ENCODE measurements around the gene ALK. TPM values are rescaled to one million over a fixed set of nuclear protein-coding genes. Genes with fewer than 3 reads are reported as not detected.

ALK gene
- total and polyA plus RNA-seq, 2 donors = 0.19 to 0.21 TPM

DNA sequence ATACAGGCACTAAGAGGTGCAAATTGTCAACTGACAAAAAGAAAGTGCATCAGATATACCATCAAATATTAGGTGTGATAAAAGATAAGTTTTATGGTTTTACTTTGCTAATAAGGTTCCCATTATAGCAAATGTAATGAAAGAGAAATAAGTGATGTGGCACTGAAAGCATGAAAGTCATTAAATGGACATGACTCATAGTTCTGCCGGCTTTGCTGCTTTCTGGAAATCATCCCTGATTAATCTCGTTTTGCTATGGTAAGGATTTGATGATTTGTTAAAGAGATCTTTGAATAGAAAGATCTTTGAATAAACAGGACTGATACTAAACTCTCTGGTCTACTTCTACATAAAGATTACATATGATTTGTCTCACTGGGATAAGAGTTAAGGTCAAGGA is 733.5 kb downstream of the ALK start:
- 96% methylated on average over 2 of the region's 2 CpGs for WGBS
- H3K4me1 ChIP-seq (ENCODE audit: control insufficient read depth in 2 of 2, insufficient read depth in 2 of 2, low read length in 2 of 2) = peaks cover 17 to 29% of the 10 kb centered on the region in 2 donors
- peaks cover 2 to 5% of the 10 kb centered on the region in 2 donors for H3K9me3 ChIP-seq (ENCODE audit: control insufficient read depth in 2 of 2, insufficient read depth in 1 of 2, low read length in 1 of 2)
- H3K4me3 ChIP-seq (ENCODE audit: low read length in 2 of 2) = no peak overlapping the region
- DNase-seq (ENCODE audit: low read depth in 6 of 9, low spot score in 9 of 9) = no peak
- H3K27ac ChIP-seq (ENCODE audit: low read depth in 1 of 2, low read length in 1 of 2) = no peak overlapping the region
- peaks cover 0 to 4% of the 10 kb centered on the region in 2 donors for H3K36me3 ChIP-seq (ENCODE audit: control insufficient read depth in 2 of 2, insufficient read depth in 2 of 2, low read length in 1 of 2)
- no peaks in the 10 kb centered on the region for H3K27me3 ChIP-seq (ENCODE audit: control insufficient read depth in 2 of 2, insufficient read depth in 1 of 2, low read length in 1 of 2)

DNA sequence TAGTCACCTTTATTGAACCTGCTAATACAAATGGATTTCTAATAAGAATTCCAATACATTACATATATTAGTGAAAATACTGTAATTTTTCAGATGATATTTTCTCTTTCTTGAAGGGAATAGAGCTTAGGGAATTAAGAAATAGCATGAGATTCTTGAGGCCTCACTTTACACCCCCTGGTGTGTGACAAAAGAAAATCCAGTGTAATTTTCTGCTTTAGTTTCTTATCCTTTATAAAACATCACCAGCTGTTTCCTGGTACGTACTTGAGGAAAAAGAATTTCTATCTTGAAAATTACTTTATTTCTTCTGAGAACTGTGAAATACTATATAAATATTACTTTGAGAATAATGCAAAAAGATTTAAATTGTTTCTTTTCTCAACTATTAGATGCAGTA is 734.6 kb downstream of the ALK start:
- no peak overlapping the region for H3K4me3 ChIP-seq (ENCODE audit: low read length in 2 of 2)
- H3K9me3 ChIP-seq (ENCODE audit: control insufficient read depth in 2 of 2, insufficient read depth in 1 of 2, low read length in 1 of 2) = peaks cover 2 to 5% of the 10 kb centered on the region in 2 donors
- DNase-seq (ENCODE audit: low read depth in 6 of 9, low spot score in 9 of 9) = no peak
- WGBS = 99% methylated on average over 1 of the region's 1 CpG
- peaks cover 0 to 4% of the 10 kb centered on the region in 2 donors for H3K36me3 ChIP-seq (ENCODE audit: control insufficient read depth in 2 of 2, insufficient read depth in 2 of 2, low read length in 1 of 2)
- peaks cover 16 to 24% of the 10 kb centered on the region in 2 donors for H3K4me1 ChIP-seq (ENCODE audit: control insufficient read depth in 2 of 2, insufficient read depth in 2 of 2, low read length in 2 of 2)
- no peak overlapping the region for H3K27ac ChIP-seq (ENCODE audit: low read depth in 1 of 2, low read length in 1 of 2)
- H3K27me3 ChIP-seq (ENCODE audit: control insufficient read depth in 2 of 2, insufficient read depth in 1 of 2, low read length in 1 of 2) = no peaks in the 10 kb centered on the region

DNA sequence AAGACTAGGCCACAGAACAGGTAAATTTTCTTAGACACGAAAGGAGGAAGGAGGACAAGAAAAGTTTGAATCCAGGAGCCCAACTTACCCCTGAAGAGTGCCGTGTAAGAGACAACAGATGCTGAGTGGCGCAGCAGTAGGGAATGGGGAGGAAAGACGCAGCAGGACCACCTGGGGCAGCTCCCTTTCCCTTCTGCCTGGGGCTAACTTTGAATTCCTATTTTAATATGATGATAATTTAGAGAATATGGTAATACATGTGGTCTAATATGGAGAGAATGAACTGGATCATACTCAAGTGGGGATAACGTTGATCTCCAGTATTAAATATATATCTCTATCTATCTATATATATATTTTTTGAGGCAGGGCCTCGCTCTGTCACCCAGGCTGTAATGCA is 736.9 kb downstream of the ALK start:
- H3K9me3 ChIP-seq (ENCODE audit: control insufficient read depth in 2 of 2, insufficient read depth in 1 of 2, low read length in 1 of 2) = peaks cover 2 to 5% of the 10 kb centered on the region in 2 donors
- H3K4me1 ChIP-seq (ENCODE audit: control insufficient read depth in 2 of 2, insufficient read depth in 2 of 2, low read length in 2 of 2) = peaks cover 6 to 9% of the 10 kb centered on the region in 2 donors
- WGBS = 99% methylated on average over 6 of the region's 6 CpGs
- no peak for DNase-seq (ENCODE audit: low read depth in 6 of 9, low spot score in 9 of 9)
- H3K36me3 ChIP-seq (ENCODE audit: control insufficient read depth in 2 of 2, insufficient read depth in 2 of 2, low read length in 1 of 2) = peaks cover 0 to 8% of the 10 kb centered on the region in 2 donors
- H3K27ac ChIP-seq (ENCODE audit: low read depth in 1 of 2, low read length in 1 of 2) = no peak overlapping the region
- no peak overlapping the region for H3K4me3 ChIP-seq (ENCODE audit: low read length in 2 of 2)
- H3K27me3 ChIP-seq (ENCODE audit: control insufficient read depth in 2 of 2, insufficient read depth in 1 of 2, low read length in 1 of 2) = no peaks in the 10 kb centered on the region

DNA sequence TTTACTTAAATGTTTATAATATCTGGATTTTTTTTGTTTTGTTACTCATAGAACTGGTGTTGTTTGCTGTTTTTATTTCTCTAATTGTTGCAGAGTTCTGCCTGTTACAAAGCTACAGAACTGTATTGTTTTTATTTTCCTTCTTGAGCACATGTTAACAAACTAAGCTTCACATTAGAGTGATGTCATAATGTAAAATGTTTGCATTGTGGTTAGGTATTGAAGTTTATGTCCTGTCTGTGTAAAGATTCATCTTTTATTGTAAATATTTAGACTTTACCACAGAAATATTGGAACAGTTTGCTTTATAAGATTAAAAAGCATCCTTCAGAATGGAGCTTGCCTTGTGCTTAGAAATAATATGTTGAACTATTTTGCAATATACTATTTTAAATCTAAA is 738.5 kb downstream of the ALK start:
- Histone ChIP-seq H3K9me3 (ENCODE audit: control insufficient read depth in 2 of 2, insufficient read depth in 1 of 2, low read length in 1 of 2) (peaks cover 2 to 5% of the 10 kb centered on the region in 2 donors), H3K36me3 (ENCODE audit: control insufficient read depth in 2 of 2, insufficient read depth in 2 of 2, low read length in 1 of 2) (peaks cover 0 to 8% of the 10 kb centered on the region in 2 donors), H3K4me3 (ENCODE audit: low read length in 2 of 2) (no peak overlapping the region), H3K27me3 (ENCODE audit: control insufficient read depth in 2 of 2, insufficient read depth in 1 of 2, low read length in 1 of 2) (no peaks in the 10 kb centered on the region), H3K27ac (ENCODE audit: low read depth in 1 of 2, low read length in 1 of 2) (no peak overlapping the region), H3K4me1 (ENCODE audit: control insufficient read depth in 2 of 2, insufficient read depth in 2 of 2, low read length in 2 of 2) (no peaks in the 10 kb centered on the region)
- DNase-seq (ENCODE audit: low read depth in 6 of 9, low spot score in 9 of 9) = no peak

DNA sequence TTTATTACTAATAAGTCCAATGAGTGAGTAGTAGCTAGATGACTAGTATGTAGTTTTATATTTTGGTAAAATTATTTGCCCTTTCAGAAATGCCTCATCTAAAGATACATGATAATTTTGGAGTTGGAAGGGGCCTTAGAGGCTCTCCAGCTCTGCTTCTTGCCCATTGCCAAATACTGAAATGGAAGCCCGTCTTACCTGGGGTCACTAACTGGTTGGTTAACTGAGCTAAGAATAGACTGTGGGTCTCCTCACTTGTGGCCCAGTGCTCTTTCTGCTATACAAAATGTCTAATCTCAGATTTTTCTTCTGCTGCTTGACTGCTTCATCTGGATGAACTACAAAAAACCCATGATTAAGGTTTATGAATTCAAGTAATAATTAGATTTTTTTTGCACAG is 739.1 kb downstream of the ALK start:
- no peak overlapping the region for H3K27ac ChIP-seq (ENCODE audit: low read depth in 1 of 2, low read length in 1 of 2)
- H3K27me3 ChIP-seq (ENCODE audit: control insufficient read depth in 2 of 2, insufficient read depth in 1 of 2, low read length in 1 of 2) = no peaks in the 10 kb centered on the region
- peaks cover 0 to 7% of the 10 kb centered on the region in 2 donors for H3K36me3 ChIP-seq (ENCODE audit: control insufficient read depth in 2 of 2, insufficient read depth in 2 of 2, low read length in 1 of 2)
- no peak for DNase-seq (ENCODE audit: low read depth in 6 of 9, low spot score in 9 of 9)
- peaks cover 1 to 2% of the 10 kb centered on the region in 2 donors for H3K9me3 ChIP-seq (ENCODE audit: control insufficient read depth in 2 of 2, insufficient read depth in 1 of 2, low read length in 1 of 2)
- H3K4me1 ChIP-seq (ENCODE audit: control insufficient read depth in 2 of 2, insufficient read depth in 2 of 2, low read length in 2 of 2) = no peaks in the 10 kb centered on the region
- 98% methylated on average over 1 of the region's 1 CpG for WGBS
- no peak overlapping the region for H3K4me3 ChIP-seq (ENCODE audit: low read length in 2 of 2)

DNA sequence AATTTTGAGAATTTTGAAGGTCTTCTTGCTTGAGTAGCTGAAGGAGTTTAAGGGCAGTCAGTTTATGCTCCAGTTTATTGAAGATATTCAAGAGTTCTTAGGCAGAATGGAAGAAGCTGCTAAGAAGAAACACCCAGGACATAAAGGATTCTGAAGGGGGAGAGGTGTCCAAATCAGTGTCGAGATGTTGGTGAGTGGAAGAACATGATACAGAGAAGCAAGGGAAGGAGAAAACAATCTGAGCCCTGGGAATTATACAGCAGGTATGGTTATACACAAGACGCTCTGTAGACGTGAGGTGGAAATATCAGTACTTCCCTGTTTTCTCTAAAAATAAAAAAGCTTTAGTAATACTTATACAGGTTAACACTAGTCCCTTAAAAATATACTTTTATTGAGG is 746.0 kb downstream of the ALK start:
- Histone ChIP-seq H3K4me1 (ENCODE audit: control insufficient read depth in 2 of 2, insufficient read depth in 2 of 2, low read length in 2 of 2) (peaks cover 0 to 2% of the 10 kb centered on the region in 2 donors), H3K27ac (ENCODE audit: low read depth in 1 of 2, low read length in 1 of 2) (no peak overlapping the region), H3K9me3 (ENCODE audit: control insufficient read depth in 2 of 2, insufficient read depth in 1 of 2, low read length in 1 of 2) (no peaks in the 10 kb centered on the region), H3K36me3 (ENCODE audit: control insufficient read depth in 2 of 2, insufficient read depth in 2 of 2, low read length in 1 of 2) (peaks cover 0 to 9% of the 10 kb centered on the region in 2 donors), H3K4me3 (ENCODE audit: low read length in 2 of 2) (no peak overlapping the region), H3K27me3 (ENCODE audit: control insufficient read depth in 2 of 2, insufficient read depth in 1 of 2, low read length in 1 of 2) (no peaks in the 10 kb centered on the region)
- DNase-seq (ENCODE audit: low read depth in 6 of 9, low spot score in 9 of 9) = no peak
- WGBS = over 99% methylated on average over 3 of the region's 3 CpGs

DNA sequence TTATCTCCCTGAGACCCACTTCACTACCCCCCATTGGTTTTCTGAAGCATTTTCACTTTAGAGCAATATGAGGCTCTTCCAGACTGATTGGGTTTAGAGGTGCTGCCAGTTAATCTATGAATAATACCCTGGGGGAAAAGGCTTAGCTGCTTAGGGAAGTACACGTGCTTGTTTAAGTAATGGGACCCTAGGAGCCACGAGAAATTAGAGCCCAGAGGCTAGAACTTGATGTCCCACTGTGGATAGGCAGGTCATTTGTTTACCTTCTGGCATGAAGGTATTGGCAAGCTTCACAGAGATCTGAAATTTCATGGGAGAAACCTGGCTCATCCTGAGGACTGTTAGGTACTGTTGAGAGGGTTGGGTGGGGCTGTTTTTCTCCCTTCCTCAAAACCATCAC is 746.4 kb downstream of the ALK start:
- WGBS = 69% methylated on average over 2 of the region's 2 CpGs
- Histone ChIP-seq H3K27me3 (ENCODE audit: control insufficient read depth in 2 of 2, insufficient read depth in 1 of 2, low read length in 1 of 2) (no peaks in the 10 kb centered on the region), H3K4me1 (ENCODE audit: control insufficient read depth in 2 of 2, insufficient read depth in 2 of 2, low read length in 2 of 2) (peaks cover 0 to 2% of the 10 kb centered on the region in 2 donors), H3K36me3 (ENCODE audit: control insufficient read depth in 2 of 2, insufficient read depth in 2 of 2, low read length in 1 of 2) (peaks cover 0 to 9% of the 10 kb centered on the region in 2 donors), H3K27ac (ENCODE audit: low read depth in 1 of 2, low read length in 1 of 2) (no peak overlapping the region), H3K9me3 (ENCODE audit: control insufficient read depth in 2 of 2, insufficient read depth in 1 of 2, low read length in 1 of 2) (no peaks in the 10 kb centered on the region), H3K4me3 (ENCODE audit: low read length in 2 of 2) (no peak overlapping the region)
- no peak for DNase-seq (ENCODE audit: low read depth in 6 of 9, low spot score in 9 of 9)

DNA sequence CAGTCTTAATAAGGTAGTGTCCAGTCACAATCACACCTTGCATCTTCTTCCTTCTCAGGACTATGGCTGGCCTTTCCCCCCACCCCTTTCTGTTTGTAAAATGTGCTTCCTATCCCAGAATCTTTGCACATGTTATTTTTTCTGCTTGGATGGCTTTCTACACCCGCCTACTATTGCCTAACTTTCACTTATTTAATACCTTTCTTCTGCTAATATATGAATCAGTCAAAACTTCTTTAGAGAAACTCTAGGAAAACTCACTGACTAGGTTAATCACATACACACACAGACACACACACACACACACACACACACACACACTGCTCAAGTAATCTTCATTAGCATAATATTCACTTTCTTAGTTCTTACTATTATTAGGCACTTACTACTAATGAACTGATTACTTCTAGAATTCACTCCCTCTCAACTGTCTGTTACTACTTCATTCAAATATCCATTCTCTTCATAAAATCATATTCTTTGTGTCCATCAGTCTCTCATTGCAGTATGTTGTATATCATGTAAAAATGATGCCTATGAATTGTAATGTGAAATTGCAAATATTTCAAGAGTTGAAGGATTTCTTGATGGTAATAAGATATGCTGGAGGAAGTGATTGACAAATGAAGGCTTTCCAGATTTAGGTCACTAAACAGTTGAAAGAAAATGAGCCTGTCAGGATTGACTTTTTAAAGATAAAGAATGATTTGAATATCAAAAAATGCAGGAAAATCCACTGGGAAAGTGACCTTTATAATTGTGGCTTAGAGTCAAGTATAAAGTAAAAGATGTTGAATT is 754.9 kb downstream of the ALK start:
- peaks cover 0 to 10% of the 10 kb centered on the region in 2 donors for H3K36me3 ChIP-seq (ENCODE audit: control insufficient read depth in 2 of 2, insufficient read depth in 2 of 2, low read length in 1 of 2)
- no peaks in the 10 kb centered on the region for H3K27me3 ChIP-seq (ENCODE audit: control insufficient read depth in 2 of 2, insufficient read depth in 1 of 2, low read length in 1 of 2)
- H3K9me3 ChIP-seq (ENCODE audit: control insufficient read depth in 2 of 2, insufficient read depth in 1 of 2, low read length in 1 of 2) = peaks cover 0 to 1% of the 10 kb centered on the region in 2 donors
- no peak overlapping the region for H3K4me3 ChIP-seq (ENCODE audit: low read length in 2 of 2)
- 95% methylated on average over 1 of the region's 1 CpG for WGBS
- peaks cover 3 to 13% of the 10 kb centered on the region in 2 donors for H3K4me1 ChIP-seq (ENCODE audit: control insufficient read depth in 2 of 2, insufficient read depth in 2 of 2, low read length in 2 of 2)
- no peak overlapping the region for H3K27ac ChIP-seq (ENCODE audit: low read depth in 1 of 2, low read length in 1 of 2)
- no peak for DNase-seq (ENCODE audit: low read depth in 6 of 9, low spot score in 9 of 9)

DNA sequence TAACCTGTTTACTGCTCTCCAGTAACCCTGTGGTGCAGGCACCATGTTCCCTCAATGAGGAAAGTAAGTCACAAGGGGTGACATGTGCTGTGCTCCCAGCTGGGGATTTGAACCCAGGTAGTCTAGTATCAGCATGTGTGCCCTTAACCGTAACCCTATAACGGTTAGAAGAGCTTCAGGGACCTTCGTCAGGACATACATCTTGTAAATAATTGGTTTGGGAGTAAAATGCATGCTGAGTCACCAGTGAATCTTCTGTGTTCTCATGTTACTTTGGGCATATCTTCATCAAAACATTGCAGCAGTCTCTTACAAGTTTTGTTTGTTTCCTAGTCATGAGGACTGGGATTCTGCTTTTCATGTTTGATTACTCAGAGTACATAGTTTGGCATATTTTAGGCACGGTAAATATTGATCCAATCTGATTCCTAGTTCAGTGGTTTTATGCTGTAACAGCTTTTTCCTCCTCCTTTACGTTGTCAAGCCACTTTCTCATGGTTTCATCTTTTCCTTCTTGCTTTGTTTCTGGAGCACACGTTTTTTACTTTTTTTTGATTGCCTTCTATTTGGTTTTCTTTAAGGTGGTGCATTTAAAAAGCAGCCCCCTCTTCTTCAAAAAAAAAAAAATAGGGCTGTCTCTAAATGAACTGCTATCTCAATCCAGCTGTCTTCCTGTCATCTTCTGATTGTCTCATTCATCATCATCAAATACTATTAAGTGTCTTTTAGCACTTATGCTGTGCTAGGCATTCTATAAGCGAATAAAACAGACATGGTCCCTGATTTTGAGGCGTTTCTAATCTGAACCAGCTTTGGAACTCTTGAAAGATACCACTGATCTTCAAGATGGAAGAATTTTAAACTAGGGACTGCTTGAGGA is 755.8 kb downstream of the ALK start:
- WGBS = 73% methylated on average over 8 of the region's 8 CpGs
- H3K27ac ChIP-seq (ENCODE audit: low read depth in 1 of 2, low read length in 1 of 2) = peak overlapping the region in 1 of 2 donors; percentile 56
- no peak for DNase-seq (ENCODE audit: low read depth in 6 of 9, low spot score in 9 of 9)
- no peaks in the 10 kb centered on the region for H3K27me3 ChIP-seq (ENCODE audit: control insufficient read depth in 2 of 2, insufficient read depth in 1 of 2, low read length in 1 of 2)
- no peak overlapping the region for H3K4me3 ChIP-seq (ENCODE audit: low read length in 2 of 2)
- peaks cover 0 to 10% of the 10 kb centered on the region in 2 donors for H3K36me3 ChIP-seq (ENCODE audit: control insufficient read depth in 2 of 2, insufficient read depth in 2 of 2, low read length in 1 of 2)
- H3K4me1 ChIP-seq (ENCODE audit: control insufficient read depth in 2 of 2, insufficient read depth in 2 of 2, low read length in 2 of 2) = peaks cover 3 to 13% of the 10 kb centered on the region in 2 donors
- H3K9me3 ChIP-seq (ENCODE audit: control insufficient read depth in 2 of 2, insufficient read depth in 1 of 2, low read length in 1 of 2) = peaks cover 0 to 1% of the 10 kb centered on the region in 2 donors
